ENCODE results near the gene NLRP5.

- no peak for TF ChIP-seq CTCF (IDR thresholded peaks at IDR 0.05)
- TF ChIP-seq POLR2A (IDR thresholded peaks at IDR 0.05), result no peak
These were observed 46.3 kb upstream of the NLRP5 start for GRCh38 chr19:55940306-55940705.
